ENCODE measurements around the gene THRB.

DNA sequence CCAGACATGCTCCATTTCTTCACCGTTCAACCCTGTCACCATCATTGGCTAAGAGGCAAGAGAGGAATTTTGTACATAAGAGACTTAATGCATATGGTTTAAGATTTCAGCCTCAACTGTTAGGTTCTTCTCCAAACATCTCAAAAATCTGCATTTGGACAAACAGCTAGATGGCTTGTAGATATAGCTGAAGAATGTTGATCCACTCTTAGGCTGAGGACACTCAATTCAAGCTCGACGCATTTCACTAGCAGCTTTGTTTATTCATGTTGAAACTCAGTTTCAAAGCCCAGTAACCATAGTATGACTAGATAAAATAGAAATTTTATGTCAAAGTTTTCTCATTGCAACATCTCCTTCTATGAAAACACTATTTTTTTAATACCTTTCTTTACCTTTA is 208.2 kb downstream of the THRB start:
- TF ChIP-seq, protein P1, sequence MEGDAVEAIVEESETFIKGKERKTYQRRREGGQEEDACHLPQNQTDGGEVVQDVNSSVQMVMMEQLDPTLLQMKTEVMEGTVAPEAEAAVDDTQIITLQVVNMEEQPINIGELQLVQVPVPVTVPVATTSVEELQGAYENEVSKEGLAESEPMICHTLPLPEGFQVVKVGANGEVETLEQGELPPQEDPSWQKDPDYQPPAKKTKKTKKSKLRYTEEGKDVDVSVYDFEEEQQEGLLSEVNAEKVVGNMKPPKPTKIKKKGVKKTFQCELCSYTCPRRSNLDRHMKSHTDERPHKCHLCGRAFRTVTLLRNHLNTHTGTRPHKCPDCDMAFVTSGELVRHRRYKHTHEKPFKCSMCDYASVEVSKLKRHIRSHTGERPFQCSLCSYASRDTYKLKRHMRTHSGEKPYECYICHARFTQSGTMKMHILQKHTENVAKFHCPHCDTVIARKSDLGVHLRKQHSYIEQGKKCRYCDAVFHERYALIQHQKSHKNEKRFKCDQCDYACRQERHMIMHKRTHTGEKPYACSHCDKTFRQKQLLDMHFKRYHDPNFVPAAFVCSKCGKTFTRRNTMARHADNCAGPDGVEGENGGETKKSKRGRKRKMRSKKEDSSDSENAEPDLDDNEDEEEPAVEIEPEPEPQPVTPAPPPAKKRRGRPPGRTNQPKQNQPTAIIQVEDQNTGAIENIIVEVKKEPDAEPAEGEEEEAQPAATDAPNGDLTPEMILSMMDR (IDR thresholded peaks at IDR 0.05), result no peak
- TF ChIP-seq HOXB13 (CRISPR knock-in tag; IDR thresholded peaks at IDR 0.05; ENCODE audit: low read depth) (no peak), MAFK (IDR thresholded peaks at IDR 0.05; ENCODE audit: partially characterized antibody) (no peak)
